ENCODE results near the gene THAP9.
"Not testable (repeated sequence)": the region's sequence is repeated elsewhere in the genome, so short reads cannot be mapped to it uniquely, and the experiment has no call there.

GRCh38 chr4:82913968-82914367 is 13.4 kb downstream of the THAP9 start:
- TF ChIP-seq, protein P1, sequence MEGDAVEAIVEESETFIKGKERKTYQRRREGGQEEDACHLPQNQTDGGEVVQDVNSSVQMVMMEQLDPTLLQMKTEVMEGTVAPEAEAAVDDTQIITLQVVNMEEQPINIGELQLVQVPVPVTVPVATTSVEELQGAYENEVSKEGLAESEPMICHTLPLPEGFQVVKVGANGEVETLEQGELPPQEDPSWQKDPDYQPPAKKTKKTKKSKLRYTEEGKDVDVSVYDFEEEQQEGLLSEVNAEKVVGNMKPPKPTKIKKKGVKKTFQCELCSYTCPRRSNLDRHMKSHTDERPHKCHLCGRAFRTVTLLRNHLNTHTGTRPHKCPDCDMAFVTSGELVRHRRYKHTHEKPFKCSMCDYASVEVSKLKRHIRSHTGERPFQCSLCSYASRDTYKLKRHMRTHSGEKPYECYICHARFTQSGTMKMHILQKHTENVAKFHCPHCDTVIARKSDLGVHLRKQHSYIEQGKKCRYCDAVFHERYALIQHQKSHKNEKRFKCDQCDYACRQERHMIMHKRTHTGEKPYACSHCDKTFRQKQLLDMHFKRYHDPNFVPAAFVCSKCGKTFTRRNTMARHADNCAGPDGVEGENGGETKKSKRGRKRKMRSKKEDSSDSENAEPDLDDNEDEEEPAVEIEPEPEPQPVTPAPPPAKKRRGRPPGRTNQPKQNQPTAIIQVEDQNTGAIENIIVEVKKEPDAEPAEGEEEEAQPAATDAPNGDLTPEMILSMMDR (IDR thresholded peaks at IDR 0.05) = not testable (repeated sequence)
- TF ChIP-seq POLR2A, EP300, POLR2AphosphoS5 (IDR thresholded peaks at IDR 0.05): not testable (repeated sequence)
